ENCODE measurements around the gene FCSK. TPM values are rescaled to one million over a fixed set of nuclear protein-coding genes. Genes with fewer than 3 reads are reported as not detected.

The FCSK gene
- total RNA-seq, 2 experiments from 2014 or later, result 21.8 to 25.4 TPM

DNA sequence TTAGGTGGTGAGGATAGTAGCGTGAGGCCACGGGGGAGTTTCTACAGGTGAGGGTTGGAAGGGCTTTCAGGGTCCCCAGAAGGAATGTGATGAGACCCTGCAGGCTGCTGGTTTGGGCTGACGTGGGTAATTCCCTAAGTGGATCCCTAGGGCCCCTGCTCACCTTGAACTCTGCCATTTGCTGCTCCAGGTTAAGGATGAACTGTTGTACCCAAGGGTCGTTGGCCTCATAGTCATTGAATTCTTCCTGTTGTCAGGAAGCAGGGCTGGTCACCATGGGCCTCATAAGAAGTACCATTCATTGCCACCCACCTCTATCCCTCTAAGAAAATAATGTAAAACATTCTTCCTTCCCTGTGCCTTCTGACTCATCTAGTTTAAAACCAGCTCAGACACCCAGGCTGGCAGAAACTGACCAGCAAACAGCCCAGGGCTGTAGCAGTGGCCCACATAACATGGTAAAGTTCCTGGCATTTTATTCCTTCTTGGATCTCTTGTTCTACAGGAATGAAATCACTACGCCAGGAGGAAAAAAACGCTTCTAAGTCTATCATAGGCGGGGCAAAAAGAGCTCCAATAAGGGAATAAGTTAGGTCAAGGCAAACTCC, 27.6 kb downstream of the FCSK start:
- intact Hi-C loops (cut with DNase I, micrococcal nuclease), result no loop called here
- Histone ChIP-seq H3K9me3 (ENCODE audit: control insufficient read depth in 1 of 2, insufficient read depth in 1 of 2, low read length in 2 of 2) (no peaks in the 10 kb centered on the region), H3K36me3 (ENCODE audit: insufficient read depth, low read length) (peaks cover 55% of the 10 kb centered on the region), H3K27ac (ENCODE audit: low read depth in 1 of 2, low read length in 2 of 2) (no peak overlapping the region), H3K27me3 (ENCODE audit: control insufficient read depth in 1 of 2, insufficient read depth in 2 of 2, low read length in 2 of 2) (no peaks in the 10 kb centered on the region), H3K4me1 (ENCODE audit: insufficient read depth, low read length) (peaks cover 11% of the 10 kb centered on the region), H3K4me3 (ENCODE audit: low read length) (no peak overlapping the region)
- Mint-ChIP-seq H3K4me1 (ENCODE audit: low read depth) (no peaks in the 10 kb centered on the region), H3K27ac (no peak overlapping the region), H3K27me3 (no peaks in the 10 kb centered on the region), H3K4me3 (no peak overlapping the region), H3K36me3 (ENCODE audit: low read depth) (peaks cover 56% of the 10 kb centered on the region), H3K9me3 (no peaks in the 10 kb centered on the region)
- ChIA-PET POLR2A (no interaction called here), CTCF (no interaction called here)
- DNase-seq (no peak), ATAC-seq (ENCODE audit: poor library complexity) (no peak)
- TF ChIP-seq, protein P1, sequence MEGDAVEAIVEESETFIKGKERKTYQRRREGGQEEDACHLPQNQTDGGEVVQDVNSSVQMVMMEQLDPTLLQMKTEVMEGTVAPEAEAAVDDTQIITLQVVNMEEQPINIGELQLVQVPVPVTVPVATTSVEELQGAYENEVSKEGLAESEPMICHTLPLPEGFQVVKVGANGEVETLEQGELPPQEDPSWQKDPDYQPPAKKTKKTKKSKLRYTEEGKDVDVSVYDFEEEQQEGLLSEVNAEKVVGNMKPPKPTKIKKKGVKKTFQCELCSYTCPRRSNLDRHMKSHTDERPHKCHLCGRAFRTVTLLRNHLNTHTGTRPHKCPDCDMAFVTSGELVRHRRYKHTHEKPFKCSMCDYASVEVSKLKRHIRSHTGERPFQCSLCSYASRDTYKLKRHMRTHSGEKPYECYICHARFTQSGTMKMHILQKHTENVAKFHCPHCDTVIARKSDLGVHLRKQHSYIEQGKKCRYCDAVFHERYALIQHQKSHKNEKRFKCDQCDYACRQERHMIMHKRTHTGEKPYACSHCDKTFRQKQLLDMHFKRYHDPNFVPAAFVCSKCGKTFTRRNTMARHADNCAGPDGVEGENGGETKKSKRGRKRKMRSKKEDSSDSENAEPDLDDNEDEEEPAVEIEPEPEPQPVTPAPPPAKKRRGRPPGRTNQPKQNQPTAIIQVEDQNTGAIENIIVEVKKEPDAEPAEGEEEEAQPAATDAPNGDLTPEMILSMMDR (IDR thresholded peaks at IDR 0.05), result no peak

- no peak overlapping the region for H3K27ac ChIP-seq (ENCODE audit: low read depth in 1 of 2, low read length in 2 of 2)
- TF ChIP-seq, protein P1 (IDR thresholded peaks at IDR 0.05), result no peak
- Mint-ChIP-seq H3K9me3 (no peaks in the 10 kb centered on the region), H3K27ac (no peak overlapping the region), H3K27me3 (no peaks in the 10 kb centered on the region), H3K36me3 (ENCODE audit: low read depth) (peaks cover 52% of the 10 kb centered on the region), H3K4me3 (no peak overlapping the region), H3K4me1 (ENCODE audit: low read depth) (no peaks in the 10 kb centered on the region)
- ATAC-seq (ENCODE audit: poor library complexity) (no peak), DNase-seq (no peak)
- H3K9me3 ChIP-seq (ENCODE audit: control insufficient read depth in 1 of 2, insufficient read depth in 1 of 2, low read length in 2 of 2), result no peaks in the 10 kb centered on the region
- peaks cover 11% of the 10 kb centered on the region for H3K4me1 ChIP-seq (ENCODE audit: insufficient read depth, low read length)
- H3K27me3 ChIP-seq (ENCODE audit: control insufficient read depth in 1 of 2, insufficient read depth in 2 of 2, low read length in 2 of 2), result no peaks in the 10 kb centered on the region
- POLR2A ChIA-PET, result no interaction called here
- H3K4me3 ChIP-seq (ENCODE audit: low read length), result no peak overlapping the region
- H3K36me3 ChIP-seq (ENCODE audit: insufficient read depth, low read length), result peaks cover 58% of the 10 kb centered on the region
- intact Hi-C loops (cut with DNase I, micrococcal nuclease), result no loop called here
- CTCF ChIA-PET, result no interaction called here
Measured at GRCh38 chr16:70482624-70483023, 28.2 kb downstream of the FCSK start.

GRCh38 chr16:70483426-70483825, 29.0 kb downstream of the FCSK start:
- Histone ChIP-seq H3K4me3 (ENCODE audit: low read length) (no peak overlapping the region), H3K36me3 (ENCODE audit: insufficient read depth, low read length) (peaks cover 64% of the 10 kb centered on the region), H3K27ac (ENCODE audit: low read depth in 1 of 2, low read length in 2 of 2) (no peak overlapping the region), H3K4me1 (ENCODE audit: insufficient read depth, low read length) (peaks cover 9% of the 10 kb centered on the region), H3K9me3 (ENCODE audit: control insufficient read depth in 1 of 2, insufficient read depth in 1 of 2, low read length in 2 of 2) (no peaks in the 10 kb centered on the region), H3K27me3 (ENCODE audit: control insufficient read depth in 1 of 2, insufficient read depth in 2 of 2, low read length in 2 of 2) (no peaks in the 10 kb centered on the region)
- DNase-seq, result no peak
- TF ChIP-seq, protein P1 (IDR thresholded peaks at IDR 0.05), result no peak
- CTCF ChIA-PET, result no interaction called here
- peaks cover 44% of the 10 kb centered on the region for H3K36me3 Mint-ChIP-seq (ENCODE audit: low read depth)
- no peak overlapping the region for H3K4me3 Mint-ChIP-seq
- ATAC-seq (ENCODE audit: poor library complexity), result no peak
- no peak overlapping the region for H3K27ac Mint-ChIP-seq
- intact Hi-C loops (cut with DNase I, micrococcal nuclease), result no loop called here
- POLR2A ChIA-PET, result no interaction called here
- H3K9me3 Mint-ChIP-seq, result no peaks in the 10 kb centered on the region
- H3K4me1 Mint-ChIP-seq (ENCODE audit: low read depth), result no peaks in the 10 kb centered on the region
- no peaks in the 10 kb centered on the region for H3K27me3 Mint-ChIP-seq

Measured in CD4-positive, alpha-beta T cell (primary cell).